Femur (tissue), 1 donor: Measurements from ENCODE around the gene SFXN2.
"Not testable (repeated sequence)": the region's sequence is repeated elsewhere in the genome, so short reads cannot be mapped to it uniquely, and the experiment has no call there.

Experiments
- DNase-seq: peaks from one replicate; pipeline ENCODE4 v3.0.0-alpha.2; 2017

Gene SFXN2

DNA sequence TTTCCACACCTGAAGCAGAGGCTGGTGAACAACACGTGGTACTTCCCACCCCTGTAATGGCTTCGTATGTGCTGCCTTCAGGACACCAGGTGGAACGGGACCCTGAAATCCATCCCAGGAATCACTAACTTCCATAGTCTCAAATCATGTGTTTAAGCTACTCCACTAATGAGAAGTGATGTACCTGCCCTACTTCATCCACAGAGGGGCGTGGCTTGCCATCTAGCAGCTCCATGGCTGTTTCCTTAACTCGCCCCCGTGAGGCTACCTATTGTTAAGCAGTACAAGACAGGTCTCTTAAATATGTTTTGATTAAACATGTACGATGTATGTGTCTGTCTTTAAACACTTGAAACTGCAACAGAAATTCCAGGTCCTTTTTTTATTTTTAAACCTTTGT lies 32.0 kb upstream of the SFXN2 start:
- no peak for DNase-seq

- DNase-seq, result no peak
Observed at GRCh38 chr10:102682981-102683380, 31.5 kb upstream of the SFXN2 start.

GRCh38 chr10:102683736-102684135 lies 30.7 kb upstream of the SFXN2 start:
- no peak for DNase-seq

- DNase-seq, result no peak
Observed at GRCh38 chr10:102691285-102692066, 23.0 kb upstream of the SFXN2 start.

GRCh38 chr10:102695401-102695800 lies 19.0 kb upstream of the SFXN2 start:
- DNase-seq, result not testable (repeated sequence)

DNA sequence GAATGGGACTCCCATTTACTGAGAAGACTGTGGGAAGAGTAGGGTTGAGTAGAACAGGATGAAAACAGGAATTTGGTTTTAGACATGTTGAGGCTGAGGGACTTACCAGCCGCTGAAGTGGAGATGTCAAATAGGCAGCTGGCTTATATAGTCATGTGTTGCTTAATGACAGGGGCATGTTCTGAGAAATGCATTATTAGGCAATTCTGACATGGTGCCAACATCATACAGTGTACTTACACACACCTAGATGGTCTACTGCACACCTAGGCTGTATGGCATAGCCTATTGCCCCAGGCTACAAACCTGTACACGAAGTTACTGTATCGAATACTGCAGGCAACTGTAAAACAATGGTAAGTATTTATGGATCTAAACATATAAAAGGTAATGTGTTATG lies 17.7 kb upstream of the SFXN2 start:
- DNase-seq, result no peak

- DNase-seq, result no peak
Observed at GRCh38 chr10:102698894-102699293, 15.5 kb upstream of the SFXN2 start.

DNA sequence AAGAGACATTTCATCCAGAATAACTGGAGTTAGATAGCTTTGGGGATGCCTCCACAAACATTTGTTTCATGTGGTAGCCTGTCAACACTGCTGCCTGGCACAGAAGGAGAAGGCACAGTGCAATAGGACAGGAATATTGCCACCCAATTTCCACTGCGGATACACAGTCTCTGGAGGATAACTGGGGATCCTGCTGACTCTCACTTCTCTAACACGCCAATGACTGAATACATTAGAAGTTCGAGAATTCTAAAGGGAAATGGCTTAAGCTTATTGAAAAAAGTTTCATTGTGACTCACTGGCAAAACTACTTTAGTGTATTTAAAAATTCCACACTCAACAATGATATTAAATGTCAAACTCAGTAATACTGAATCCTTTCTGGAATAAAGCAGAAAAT lies 13.2 kb upstream of the SFXN2 start:
- DNase-seq, result no peak

DNA sequence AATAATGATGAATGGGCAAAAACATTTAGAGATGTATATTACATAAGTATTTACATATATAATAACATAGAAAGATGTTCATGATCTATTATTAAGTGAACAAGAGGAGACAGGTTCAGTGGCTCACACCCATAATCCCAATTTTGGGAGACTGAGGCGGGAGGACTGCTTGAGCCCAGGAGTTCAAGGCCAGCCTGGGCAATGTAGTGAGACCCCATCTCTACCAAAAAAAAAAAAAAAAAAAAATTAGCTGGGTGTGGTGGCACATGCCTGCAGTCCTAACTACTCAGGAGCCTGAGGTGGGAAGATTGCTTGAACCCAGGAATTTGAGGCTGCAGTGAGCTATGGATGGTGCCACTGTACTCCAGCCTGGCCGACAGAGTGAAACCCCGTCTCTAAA lies 12.6 kb upstream of the SFXN2 start:
- no peak for DNase-seq

DNA sequence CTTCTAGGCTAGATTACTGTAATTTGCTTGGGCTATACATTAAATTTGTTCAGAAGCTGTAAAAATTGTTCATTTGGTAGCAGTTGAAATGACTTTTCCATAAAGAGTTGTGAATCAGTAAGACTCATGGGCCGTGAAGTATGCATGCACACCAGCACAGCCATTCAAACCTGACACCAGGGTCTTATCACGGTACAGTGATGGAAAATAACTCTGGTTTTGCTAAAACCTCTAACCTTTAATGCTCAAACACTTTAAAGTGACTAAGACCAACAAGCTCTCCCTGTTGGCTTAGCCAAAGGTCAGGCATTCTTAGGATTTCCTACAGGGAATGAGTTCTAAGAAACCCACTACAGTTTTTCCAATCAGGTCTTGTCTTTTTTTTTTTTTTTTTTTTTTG lies 11.7 kb upstream of the SFXN2 start:
- no peak for DNase-seq

DNA sequence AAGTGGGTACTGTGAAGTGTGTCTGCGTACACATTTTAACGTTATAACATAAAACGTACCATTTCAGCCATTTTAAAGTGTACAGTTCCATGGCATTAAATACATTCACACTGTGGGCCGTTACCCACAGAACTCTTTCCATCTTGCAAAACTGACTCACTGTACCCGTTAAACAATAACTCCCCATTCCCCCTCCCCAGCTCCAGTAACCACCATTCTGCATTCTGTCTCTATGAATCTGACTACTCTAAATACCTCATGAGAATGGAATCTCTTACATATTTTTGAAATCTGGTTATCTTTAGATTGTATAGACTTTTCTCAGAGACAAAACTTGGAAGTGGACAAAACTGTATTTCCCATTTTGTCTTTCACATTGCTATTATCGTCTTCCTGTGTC lies 9.5 kb upstream of the SFXN2 start:
- DNase-seq, result no peak

DNA sequence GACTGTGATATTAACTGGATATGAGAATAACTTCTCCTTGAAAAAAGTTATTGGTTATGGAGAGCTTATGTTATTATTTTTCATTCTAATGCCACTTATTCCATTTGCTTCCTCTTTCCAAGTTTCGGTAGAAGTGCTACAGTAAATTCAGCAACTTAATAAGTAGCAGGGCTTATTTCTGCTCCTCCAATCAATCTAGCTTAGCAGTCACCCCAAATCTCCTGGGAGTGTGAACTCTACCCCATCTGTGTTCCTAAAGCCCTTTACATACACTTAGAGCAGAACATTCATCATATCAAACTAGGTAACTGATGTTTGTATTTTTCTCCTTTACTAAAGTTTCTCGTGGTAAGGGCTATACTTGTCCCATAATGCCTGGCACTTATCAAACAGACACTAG lies 8.9 kb upstream of the SFXN2 start:
- DNase-seq, result no peak

DNA sequence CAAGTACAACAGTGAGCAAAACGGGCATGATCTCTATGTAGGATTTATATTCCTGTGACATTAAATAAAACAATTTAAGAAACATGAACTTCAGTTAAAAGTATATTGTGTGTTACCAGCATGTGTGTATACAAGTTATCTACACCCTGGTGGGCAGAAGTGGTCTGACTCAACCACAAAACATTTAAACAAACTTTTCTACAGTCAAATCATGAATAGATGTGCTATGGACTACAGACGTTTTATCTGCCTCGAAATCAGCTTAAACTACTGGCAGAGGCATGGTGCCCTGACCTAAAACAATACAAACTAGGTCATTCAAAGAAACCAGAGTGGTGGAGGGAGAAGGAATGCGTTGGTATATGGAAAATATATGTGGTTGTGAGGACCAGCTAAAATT lies 3.8 kb upstream of the SFXN2 start:
- DNase-seq, result no peak

DNA sequence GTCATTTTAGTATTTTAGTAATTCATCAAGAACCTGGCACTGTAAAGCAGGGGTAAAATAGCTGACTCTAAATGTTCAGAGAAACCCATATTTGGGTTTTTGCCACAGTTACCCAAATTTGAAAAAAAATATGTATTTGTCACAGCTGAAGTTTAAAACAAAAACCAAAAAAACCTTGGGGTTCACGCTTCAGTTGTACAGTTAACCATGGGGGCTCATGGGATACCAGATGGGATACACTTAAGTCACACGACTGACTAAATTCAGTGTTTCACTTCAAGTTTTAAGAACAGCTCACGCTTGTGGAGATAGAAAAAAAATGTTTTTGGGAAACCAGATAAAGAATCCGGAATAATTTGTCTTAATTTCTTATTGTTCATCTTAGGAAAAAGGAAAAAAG lies 2.3 kb upstream of the SFXN2 start:
- no peak for DNase-seq

DNA sequence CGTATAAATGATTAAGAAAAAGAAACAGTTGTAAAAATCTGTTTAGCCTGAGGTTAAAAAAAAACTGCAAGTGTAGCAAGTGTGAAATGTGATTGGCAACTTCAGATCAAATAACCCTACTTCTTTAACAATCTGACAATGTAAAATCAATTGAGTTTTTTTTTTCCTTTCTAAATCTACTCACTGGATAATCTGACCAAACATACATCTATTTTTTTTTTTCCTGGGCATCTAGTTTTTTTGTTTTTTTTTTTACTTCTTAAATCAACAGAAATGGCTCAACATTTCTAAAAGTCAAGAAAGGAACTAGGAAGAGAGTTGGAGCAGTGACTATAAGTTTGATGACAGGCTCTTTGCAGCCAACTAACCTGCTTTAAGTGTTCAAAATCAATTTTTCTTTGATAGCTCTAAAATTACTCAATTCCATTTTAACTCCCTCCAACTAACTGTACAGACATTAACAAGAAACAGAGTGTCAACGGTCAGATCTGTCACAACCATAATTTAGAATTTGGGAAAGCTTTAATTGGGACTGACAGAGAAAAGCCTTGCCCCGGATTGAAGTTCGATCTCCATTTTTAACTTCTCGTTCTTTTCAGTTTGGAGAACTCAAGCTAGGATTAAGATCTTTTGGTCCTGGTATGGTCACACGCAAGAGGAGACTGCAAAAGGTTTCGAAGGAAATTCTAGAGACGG lies 1.4 kb upstream of the SFXN2 start:
- no peak for DNase-seq

GRCh38 chr10:102713539-102713813 lies 960 bp upstream of the SFXN2 start:
- no peak for DNase-seq

- DNase-seq, result peak; percentile 99
Observed at GRCh38 chr10:102713814-102714620, 419 bp upstream of the SFXN2 start, which contains the start of gene ARL3. Gene ARL3, minus strand, starts transcription at chr10:102714397. Its CDS starts 122 bp downstream, at chr10:102714275.

- no peak for DNase-seq
Observed at GRCh38 chr10:102715880-102716279, 1.4 kb downstream of the SFXN2 start.

GRCh38 chr10:102716900-102717565 lies 2.6 kb downstream of the SFXN2 start:
- DNase-seq, result not testable (repeated sequence)

DNA sequence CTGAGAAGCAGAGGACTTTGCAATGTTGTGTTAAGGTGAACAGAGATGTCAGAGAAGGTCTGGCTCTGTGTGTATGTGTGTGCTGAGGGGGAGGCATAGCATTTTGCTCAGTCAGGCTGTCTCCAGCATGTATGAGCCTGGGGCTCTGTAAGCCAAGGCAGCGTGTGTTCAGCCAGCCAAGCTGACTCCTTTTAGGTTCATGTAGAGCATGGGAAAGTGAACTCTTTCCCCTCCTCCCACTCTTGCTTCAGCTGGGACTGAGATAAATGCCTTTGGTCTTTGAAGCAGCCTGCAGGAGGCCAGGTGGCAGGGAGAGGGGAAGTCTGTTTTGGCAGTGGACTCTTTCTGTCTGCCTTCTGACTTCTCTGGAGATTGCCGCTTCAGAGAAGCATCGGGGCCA lies 3.8 kb downstream of the SFXN2 start:
- peak; percentile 52 for DNase-seq

- DNase-seq, result no peak
Observed at GRCh38 chr10:102720337-102720736, 5.9 kb downstream of the SFXN2 start.

DNA sequence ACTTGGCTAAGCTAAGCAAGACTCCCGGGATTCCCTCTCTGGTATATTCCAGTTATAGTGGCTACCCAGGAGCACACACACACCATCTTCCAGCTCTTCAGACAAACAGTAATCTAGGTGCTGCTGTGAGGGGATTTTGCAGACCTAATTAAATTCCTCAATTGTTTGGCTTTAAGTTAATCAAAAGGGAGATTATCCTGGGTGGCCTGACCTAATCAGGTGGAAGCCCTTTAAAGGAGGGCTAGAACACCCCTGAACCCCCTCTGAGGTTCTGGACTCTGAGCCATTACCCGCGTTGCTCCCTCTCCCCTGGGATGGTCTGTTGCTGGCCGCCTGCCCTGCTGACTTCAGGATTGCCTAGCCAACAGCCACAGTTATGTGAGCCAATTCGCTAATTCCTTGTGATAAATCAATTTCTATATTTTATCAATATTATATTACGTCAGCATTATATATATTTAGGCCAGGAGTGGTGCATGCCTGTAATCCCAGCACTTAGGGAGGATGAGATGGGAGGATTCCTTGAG lies 6.4 kb downstream of the SFXN2 start:
- DNase-seq, result no peak

- DNase-seq, result no peak
Observed at GRCh38 chr10:102721954-102722353, 7.5 kb downstream of the SFXN2 start.
